ENCODE measurements around the gene MSI2. TPM values are rescaled to one million over a fixed set of nuclear protein-coding genes. Genes with fewer than 3 reads are reported as not detected.
"Not testable (repeated sequence)": the region's sequence is repeated elsewhere in the genome, so short reads cannot be mapped to it uniquely, and the experiment has no call there.

MSI2 gene
- total RNA-seq, 4 donors from 2014 or later = 60.7 to 101 (median 70.9) TPM

DNA sequence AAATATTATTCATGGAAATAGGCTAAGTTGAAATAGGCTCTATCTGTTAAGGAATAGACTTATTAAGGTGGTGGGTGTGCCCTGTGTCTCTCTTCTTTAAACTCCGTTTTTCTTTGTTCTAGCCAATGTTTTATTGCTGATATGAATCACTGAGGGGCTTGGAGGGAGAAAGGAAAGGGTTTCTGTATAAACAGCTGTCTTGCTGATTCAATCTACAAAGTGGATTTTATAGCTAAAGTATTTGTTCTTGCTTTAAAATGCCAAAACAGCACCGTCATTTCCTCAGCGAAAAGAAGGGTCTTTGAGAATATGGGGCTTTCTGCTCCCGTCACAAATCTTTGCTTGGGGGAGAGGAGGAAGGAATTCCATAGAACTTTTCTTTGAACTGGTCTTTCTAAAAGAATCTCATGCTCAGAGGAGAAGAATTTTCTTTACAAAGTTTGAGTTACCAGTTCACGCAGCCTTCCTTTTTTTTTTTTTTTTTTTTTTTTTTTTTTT, 39.3 kb downstream of the MSI2 start:
- no peaks in the 10 kb centered on the region for H3K27me3 ChIP-seq
- H3K4me3 ChIP-seq (replicated peaks in 1 of 3) = no peak overlapping the region
- WGBS, 2 donors = 84 to 86% methylated on average over 5 of the region's 5 CpGs
- peaks cover 0 to 14% of the 10 kb centered on the region in 2 donors for H3K4me1 ChIP-seq
- H3K9me3 ChIP-seq = no peaks in the 10 kb centered on the region
- intact Hi-C loops (cut with DNase I) = no loop called here
- no peak overlapping the region for H3K27ac ChIP-seq
- TF ChIP-seq POLR2A (IDR thresholded peaks at IDR 0.05) (no peak), CTCF (IDR thresholded peaks at IDR 0.05) (no peak)
- H3K36me3 ChIP-seq = no peaks in the 10 kb centered on the region
- DNase-seq = no peak

- no peak for TF ChIP-seq POLR2A (IDR thresholded peaks at IDR 0.05)
- TF ChIP-seq CTCF (IDR thresholded peaks at IDR 0.05) = no peak
- intact Hi-C loops (cut with DNase I) = no loop called here
- H3K27ac ChIP-seq = no peak overlapping the region
- DNase-seq = no peak
- WGBS, 2 donors = 81 to 86% methylated on average over 4 of the region's 4 CpGs
- no peaks in the 10 kb centered on the region for H3K36me3 ChIP-seq
- H3K4me3 ChIP-seq (replicated peaks in 1 of 3) = no peak overlapping the region
- H3K27me3 ChIP-seq = no peaks in the 10 kb centered on the region
- peaks cover 0 to 8% of the 10 kb centered on the region in 2 donors for H3K4me1 ChIP-seq
- no peaks in the 10 kb centered on the region for H3K9me3 ChIP-seq
These were observed 39.9 kb downstream of the MSI2 start for GRCh38 chr17:57296231-57296630.

DNA sequence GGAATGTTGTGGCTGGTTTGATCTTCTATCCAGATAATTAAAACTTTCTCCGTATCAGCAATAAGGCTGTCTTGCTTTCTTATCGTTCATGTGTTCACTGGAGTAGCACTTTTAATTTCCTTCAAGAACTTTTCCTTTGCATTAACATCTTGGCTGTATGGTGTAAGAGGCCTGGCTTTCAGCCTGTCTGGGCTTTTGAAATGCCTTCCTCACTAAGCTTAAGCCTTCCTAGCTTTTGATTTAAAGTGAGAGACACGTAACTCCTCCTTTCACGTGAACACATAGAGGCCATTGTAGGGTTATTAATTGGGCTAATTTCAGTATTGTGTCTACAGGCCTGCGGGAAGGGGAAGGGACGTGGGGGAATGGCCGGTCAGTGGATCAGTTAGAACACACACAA, 42.9 kb downstream of the MSI2 start:
- intact Hi-C loops (cut with DNase I) = no loop called here
- WGBS, 2 donors = 89 to 92% methylated on average over 7 of the region's 7 CpGs
- Histone ChIP-seq H3K4me1 (peaks cover 0 to 15% of the 10 kb centered on the region in 2 donors), H3K9me3 (no peaks in the 10 kb centered on the region), H3K36me3 (no peaks in the 10 kb centered on the region), H3K27ac (no peak overlapping the region), H3K27me3 (no peaks in the 10 kb centered on the region), H3K4me3 (replicated peaks in 1 of 3) (no peak overlapping the region)
- DNase-seq = no peak
- TF ChIP-seq CTCF (IDR thresholded peaks at IDR 0.05) (no peak), POLR2A (IDR thresholded peaks at IDR 0.05) (no peak)

- 94% methylated on average over 7 of the region's 7 CpGs for WGBS, 2 donors
- H3K27me3 ChIP-seq; intact Hi-C loops (cut with DNase I); H3K27ac ChIP-seq; DNase-seq; H3K36me3 ChIP-seq; H3K9me3 ChIP-seq; H3K4me3 ChIP-seq (replicated peaks in 1 of 3): not testable (repeated sequence)
- peaks cover 0 to 10% of the 10 kb centered on the region in 2 donors for H3K4me1 ChIP-seq
These were observed 44.3 kb downstream of the MSI2 start for GRCh38 chr17:57300592-57300991.

DNA sequence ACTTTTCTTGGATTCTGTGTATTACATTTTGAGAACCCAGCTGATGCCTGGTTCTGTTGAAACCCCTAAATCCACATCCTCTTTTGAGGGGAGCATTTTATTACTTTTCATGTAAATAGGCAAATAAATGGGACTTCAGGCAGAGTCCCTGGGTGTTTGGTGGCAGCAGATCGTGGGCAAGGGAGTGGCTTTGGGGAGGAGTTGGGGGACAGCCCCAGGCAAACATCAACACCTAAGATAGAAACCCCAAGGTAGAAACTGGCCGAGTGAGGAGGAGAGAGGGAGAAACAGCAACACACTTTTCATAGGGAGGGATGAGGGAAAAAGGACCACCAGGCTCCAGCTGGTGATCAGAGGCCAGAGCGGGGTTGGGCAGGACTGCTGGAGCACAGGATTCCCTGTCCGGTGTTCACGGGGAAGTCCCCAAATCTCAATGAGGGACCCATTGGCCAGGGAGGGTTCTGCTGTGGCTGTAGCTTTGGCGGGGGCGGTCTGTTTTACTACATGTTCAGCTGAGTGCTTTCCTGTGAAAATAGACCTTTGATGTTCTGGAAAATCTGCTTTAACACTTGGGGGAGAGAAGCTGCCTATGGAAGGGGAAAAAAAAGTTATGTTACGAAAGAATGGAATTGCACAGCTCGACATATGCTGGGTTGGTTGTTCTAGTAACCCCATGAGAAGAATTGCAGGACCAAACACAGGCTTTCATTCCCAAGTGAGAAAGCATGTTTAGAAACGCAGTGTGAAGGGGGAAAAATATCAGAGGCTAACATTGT, 46.6 kb downstream of the MSI2 start:
- H3K36me3 ChIP-seq = no peaks in the 10 kb centered on the region
- H3K9me3 ChIP-seq = no peaks in the 10 kb centered on the region
- no peak overlapping the region for H3K27ac ChIP-seq
- peaks cover 0 to 10% of the 10 kb centered on the region in 2 donors for H3K4me1 ChIP-seq
- H3K4me3 ChIP-seq (replicated peaks in 1 of 3) = no peak overlapping the region
- TF ChIP-seq CTCF (IDR thresholded peaks at IDR 0.05) = no peak
- no peak for TF ChIP-seq POLR2A (IDR thresholded peaks at IDR 0.05)
- peak; percentile 6 to 34 for DNase-seq
- no peaks in the 10 kb centered on the region for H3K27me3 ChIP-seq
- intact Hi-C loops (cut with DNase I) = no loop called here
- 77 to 80% methylated on average over 10 of the region's 10 CpGs for WGBS, 2 donors

Measured in thyroid gland (tissue), 4 donors.